Activated T-cell treated with anti-CD3 and anti-CD28 coated beads for 48 hours (primary cell): ENCODE data around the gene CCDC28B.

Experiments
- DNase-seq: peaks from one replicate; pipeline ENCODE4 v3.0.0-alpha.2; 2020; ENCODE audit warnings: low read depth

CCDC28B gene

DNA sequence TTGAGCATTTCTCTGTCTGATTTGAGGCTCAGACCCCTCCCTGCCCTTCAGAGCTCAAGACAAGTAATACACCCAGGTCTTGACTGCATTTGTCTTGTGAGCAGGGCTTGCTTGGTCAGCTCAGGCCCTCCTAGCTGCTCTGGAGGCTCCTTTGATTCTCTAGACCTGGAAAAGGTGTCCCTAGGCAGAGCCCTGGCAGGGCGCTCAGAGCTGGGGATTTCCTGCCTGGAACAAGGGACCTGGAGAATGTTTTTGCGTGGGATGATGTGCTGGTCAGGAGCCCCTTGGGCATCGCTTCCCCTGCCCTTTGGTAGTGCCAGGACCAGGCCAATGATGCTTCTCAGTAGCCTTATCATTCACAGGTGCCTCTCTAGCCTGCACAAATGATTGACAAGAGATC, 4.9 kb upstream of the CCDC28B start:
- DNase-seq = no peak

DNA sequence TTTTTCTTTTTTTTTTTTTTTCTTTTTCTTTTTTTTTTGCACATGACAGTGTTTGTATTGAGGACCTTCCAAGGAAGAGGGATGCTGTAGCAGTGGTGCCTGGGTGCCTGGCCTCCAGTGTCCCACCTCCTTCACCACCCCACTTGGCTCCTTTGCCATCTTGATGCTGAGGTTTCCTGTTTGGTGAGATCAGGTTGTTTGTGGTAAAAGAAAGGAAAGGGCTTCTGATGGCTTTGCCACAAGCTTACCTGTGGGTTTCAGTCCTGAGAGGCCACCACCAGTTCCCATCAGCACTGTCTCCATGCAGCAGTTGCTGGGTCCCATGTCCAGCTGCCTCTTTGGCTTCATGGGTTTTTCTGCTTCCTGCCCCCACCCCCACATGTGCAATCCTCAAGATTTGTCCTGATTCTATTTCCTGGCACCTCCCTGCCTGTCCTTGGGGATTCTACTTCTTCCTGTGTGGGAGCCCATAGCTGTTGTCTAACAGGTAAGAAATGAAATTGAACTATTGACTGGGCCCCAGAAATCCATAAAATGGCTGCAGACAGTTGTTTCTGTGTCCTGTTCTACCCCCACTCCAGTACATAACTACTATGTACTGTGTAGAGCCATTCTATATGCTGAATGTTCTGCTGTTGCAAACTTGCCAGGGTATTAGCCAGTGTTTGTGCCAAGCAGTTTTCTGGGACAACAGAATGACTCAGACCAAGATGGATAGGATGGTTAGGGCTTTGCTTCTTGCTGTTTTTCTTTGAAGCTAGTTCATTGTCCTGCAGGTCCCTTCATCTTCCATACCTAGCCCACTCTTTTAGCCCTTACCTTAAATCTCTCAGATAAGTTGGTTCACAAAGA, 4.2 kb upstream of the CCDC28B start:
- no peak for DNase-seq

DNA sequence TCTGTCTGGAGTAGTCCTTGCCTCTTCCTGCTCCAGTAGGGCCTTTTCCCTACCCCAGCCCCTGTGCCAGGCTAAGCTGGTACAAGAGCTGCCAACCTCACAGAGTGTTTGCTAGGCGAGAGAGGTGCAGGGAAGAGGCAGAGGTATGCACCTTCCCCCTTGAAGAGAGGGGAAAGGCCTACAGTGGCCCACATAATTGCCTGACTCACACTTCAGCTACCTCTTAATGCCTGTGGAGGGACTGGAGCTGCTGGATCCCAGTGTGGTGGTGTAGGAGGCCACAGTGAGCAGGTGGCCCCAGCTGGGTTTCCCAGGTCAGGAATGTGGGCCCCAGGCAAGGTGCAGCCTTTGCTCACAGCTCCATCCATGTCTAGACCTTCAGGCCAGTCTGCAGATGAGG, 3.3 kb upstream of the CCDC28B start:
- DNase-seq = no peak

GRCh38 chr1:32197837-32198236, 2.6 kb upstream of the CCDC28B start:
- no peak for DNase-seq

GRCh38 chr1:32198237-32199042, 2.0 kb upstream of the CCDC28B start:
- no peak for DNase-seq

DNA sequence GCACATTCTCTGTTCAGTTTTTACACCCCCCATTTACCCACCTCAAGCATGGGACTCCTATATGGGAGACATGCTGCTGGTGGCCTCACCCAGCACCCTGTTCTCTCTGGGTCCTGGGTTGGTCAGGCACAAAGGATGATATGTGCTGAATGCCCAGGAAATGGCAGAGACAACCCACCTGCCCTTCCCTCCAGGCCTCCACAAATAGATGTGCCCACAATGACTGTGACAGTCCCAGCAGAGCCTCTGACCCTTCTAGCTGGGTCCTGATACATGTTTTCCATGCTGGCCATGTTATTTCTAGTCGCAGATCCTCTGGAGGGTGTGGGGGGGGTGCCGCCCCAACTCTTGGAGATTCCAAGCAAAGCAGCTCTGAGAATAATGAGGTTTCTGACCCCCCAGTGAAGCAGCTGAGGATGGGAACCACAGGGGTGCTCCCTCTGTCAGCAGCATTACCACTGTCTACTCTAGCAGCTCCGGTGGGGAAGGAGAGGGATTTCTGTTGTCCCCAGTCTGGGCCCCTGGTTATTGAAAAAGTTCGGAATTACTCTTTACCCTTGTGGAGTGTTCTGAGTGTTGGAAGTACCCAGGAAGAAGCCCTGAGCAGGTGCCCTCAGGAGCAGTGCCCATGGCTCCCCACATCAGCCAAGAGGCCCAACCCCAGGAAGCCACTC, 1.2 kb upstream of the CCDC28B start:
- DNase-seq = no peak

GRCh38 chr1:32199717-32200072, 700 bp upstream of the CCDC28B start:
- no peak for DNase-seq

DNA sequence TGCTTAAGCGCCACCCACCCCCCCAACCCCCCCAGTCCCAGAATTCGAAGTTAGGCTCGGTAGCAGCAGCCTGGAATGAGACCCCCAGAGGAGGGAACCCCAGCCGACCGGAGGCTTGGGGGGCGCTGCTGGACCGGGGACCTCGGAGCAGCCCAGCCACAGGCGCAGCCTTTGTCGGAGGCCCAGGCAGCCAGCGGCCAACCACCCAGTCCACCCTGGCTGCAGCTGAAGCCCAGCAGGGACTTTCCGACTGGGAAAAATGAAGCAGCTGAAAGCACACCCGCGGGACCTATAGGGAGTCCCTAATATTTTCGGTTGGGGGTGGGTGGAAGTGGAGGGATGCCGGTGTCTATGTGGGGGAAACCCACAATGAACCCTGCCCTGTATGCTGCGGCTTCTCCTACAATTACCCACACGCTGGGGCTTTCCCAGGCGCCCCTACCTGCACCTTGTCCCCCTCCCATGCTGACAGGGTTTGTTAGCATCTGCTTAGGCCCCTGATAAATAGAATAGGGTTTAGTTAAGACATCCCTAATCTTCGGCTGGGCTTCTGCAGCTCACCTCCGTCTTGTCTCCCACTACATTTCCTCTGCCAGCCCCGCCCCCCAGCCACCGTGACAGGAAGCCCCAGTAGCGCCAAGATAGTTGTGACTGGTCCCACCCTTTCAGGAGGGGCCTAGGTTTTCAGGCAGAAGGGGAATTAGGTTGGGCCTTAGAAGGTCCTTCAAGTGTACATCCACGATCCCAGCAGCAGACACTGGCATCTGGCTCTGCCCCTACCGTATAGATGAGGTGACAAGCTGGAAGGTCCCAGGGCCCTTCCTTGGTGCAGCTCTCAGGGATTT, 838 bp downstream of the CCDC28B start:
- peak; percentile 68 for DNase-seq

DNA sequence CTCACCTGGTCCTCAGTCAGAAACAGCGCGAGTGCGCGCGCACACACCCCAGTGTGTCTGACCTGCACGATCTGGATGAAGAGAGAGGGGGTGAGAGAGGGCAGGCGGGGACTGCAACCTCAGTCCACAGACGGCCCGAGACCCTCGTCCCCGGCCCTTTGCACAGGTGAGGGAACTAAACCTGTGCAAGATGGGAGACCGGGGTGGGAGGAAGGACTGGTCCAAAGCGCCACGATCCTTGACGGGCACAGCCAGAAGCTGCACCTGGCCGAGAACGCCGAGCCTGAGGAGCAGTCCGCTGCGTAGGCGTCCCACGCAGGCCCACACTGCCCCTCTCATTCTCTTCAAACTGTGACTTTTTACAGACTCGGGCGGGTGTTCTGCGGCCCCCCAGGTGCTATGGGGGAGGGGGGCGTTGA, 4.6 kb downstream of the CCDC28B start:
- DNase-seq = no peak

- peak; percentile 84 for DNase-seq
These were observed 5.3 kb downstream of the CCDC28B start, which contains the start of gene IQCC for GRCh38 chr1:32205401-32206370. Gene IQCC, plus strand, starts transcription at chr1:32205671. Its CDS starts 11 bp downstream, at chr1:32205682.

DNA sequence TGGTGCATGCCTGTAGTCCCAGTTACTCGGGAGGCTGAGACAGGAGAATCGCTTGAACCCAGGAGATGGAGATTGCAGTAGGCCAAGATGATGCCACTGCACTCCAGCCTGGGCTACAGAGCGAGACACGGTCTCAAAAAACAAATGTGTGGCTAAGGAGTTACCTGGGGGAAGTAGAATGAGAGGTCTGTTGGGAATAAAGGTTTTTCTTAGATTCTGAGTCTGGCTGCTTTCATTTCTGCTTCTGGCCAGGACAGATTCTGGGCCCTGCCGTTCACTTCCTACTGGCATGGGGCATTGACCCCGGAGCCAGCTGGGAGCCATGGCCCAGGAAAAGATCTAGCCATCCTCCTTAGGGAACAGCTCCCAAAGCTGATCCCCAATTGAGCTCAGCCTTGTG, 8.1 kb downstream of the CCDC28B start:
- DNase-seq = no peak

GRCh38 chr1:32208891-32209328, 8.5 kb downstream of the CCDC28B start, which contains the start of gene DCDC2B:
Gene DCDC2B, plus strand, starts transcription at chr1:32209089. Its CDS starts 5 bp downstream, at chr1:32209094.
- no peak for DNase-seq

DNA sequence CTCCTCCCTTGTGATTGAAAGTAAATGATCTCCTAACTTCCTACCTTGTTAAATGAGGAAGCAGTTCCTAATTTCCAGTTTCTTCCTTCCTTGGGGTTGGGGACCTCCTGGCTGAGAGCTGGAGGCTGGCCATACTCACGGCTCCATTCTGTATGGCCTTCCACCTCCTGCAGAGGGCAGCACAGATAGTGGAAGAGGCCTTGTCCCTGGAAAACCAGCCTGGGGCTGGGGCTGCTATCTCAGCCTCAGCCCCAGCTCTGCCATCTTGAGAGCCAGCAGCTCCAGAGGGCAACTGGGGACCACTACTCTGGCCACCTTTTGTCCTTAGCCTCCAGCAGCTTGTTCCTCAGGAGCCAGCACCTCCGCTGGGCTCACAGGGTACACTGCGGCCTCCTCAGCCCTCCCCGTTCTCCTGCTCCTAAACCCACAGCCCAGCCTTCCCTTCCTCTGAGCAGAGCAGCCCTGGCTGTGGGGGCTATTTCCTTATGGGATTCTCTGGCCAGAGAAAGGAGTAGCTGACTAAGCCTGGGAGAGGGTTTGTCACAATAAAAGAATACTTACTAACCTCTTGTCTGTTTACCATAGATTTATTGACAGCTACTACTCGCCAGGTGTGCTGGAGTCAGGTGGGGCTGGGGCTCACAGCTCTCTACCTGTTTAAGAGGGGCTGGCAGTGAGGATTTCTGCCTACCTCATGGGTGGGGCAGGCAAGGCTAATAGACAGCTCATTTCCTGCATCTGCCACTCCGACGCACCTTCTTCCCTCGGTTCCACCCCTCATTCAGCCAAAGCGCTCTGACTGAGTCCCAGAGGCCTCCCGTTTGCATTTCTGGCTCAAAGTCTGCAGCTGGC, 15.5 kb downstream of the CCDC28B start:
- peak; percentile 46 for DNase-seq

GRCh38 chr1:32216566-32216965, 16.2 kb downstream of the CCDC28B start:
- DNase-seq = no peak

DNA sequence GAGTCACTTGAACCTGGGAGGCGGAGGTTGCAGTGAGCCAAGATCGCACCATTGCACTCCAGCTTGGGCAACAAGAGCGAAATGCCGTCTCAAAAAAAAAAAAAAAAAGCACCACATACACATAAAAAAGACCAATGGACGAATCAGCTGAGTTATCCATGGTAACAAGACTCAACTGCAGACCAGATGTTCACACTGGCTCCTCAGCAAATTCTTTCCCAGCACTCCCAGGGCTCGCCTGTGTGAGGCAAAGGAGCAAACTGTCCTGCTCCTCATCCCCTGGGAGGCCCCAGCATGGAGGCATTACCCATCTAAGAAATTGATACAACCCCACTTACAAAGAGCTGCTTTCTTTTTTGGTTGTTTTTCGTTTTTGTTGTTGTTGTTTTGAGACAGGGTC, 18.6 kb downstream of the CCDC28B start:
- no peak for DNase-seq

DNA sequence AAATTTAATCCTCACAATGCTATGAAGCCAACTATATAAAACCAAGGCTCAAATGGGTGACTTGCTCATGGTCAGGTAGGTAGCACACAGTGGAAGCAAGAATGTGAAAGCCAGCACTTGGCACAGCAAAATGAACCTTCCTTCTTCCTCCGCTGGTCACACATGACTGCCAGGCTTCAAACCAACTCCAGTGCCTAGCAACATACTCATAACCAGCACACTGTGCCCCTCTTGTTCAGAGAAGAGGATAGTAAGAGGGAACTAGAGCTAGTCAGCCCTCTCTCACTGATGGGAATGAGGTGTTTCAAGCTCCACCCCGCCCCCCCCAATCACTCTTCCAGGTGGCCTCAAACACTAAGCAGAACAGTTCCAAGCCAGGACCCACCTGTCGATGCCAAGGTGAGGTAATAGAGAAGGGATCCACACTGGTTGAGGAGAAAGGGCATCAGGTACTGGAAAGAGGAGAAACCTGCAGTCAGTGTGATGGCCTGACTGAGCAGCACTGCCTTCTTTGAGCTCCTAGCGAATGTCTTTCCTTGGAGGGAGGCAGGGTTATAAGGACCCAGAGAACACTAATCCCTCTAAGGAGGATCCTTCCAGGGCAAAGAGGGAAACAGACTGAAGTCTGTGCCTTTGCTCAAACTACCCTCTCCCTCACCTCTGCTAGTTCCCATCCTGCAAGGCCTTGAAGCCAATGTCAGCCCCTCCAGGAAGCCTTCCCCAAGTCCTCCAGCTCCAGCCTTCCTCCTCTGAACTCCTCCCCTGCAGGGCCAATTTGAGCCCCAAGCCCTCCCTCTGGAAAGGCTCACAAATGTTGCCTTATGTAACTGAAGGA, 20.6 kb downstream of the CCDC28B start:
- DNase-seq = no peak

GRCh38 chr1:32221581-32221979, 21.2 kb downstream of the CCDC28B start:
- no peak for DNase-seq

DNA sequence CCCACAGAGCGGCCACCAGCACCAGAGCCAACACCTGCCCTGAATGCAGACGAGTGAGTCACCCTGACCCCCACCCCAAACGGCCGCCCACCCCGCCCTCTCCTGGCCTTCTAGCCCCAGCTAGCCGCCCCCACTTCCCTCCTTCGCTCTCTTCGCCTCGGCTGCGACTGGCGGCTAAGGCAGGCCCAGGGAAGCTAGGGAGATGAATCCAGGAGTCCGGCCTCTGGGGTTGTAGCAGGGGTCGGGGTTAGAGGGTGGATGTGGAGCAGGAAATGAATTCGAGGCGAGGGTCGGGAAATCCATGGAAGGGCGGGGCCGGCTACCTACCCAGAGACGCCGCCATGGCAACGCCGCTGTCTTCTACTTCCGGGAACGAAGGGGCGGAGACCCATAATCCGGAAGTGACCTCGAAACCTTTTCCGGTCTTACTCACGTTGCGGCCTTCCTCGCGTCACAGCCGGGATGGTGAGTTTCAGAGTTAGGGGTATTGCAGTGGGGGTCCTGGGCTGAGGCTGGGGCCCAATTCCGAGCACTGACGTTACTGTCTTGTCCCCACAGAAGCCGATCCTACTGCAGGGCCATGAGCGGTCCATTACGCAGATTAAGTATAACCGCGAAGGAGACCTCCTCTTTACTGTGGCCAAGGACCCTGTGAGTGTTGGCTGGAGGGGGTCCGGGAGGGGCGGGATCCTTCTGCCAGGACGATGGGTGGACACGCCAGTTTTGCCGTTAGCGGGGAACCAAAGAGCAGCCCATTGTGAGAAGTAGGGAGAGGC, 21.8 kb downstream of the CCDC28B start, which contains the start of the genes EIF3I and TMEM234:
TSS of gene EIF3I (plus strand) at position 428 of the 776 bp plus-strand sequence. CDS start at position 463, 35 bp downstream.
TSS of gene TMEM234 (minus strand) at position 374 of the 776 bp plus-strand sequence. CDS start at position 343, 31 bp downstream.
- peak; percentile 83 for DNase-seq
